Measurements from ENCODE around the gene NOC3L.
"Not testable (repeated sequence)": the region's sequence is repeated elsewhere in the genome, so short reads cannot be mapped to it uniquely, and the experiment has no call there.

The NOC3L gene

GRCh38 chr10:94362360-94363250, at the start of gene NOC3L:
Gene NOC3L (minus strand): TSS chr10:94362939. CDS start chr10:94362838, 101 bp downstream.
- in situ Hi-C loops (cut with MboI; ENCODE audit: low sequenced_read_pairs), result no loop called here

GRCh38 chr10:94412449-94412848, 49.7 kb upstream of the NOC3L start:
- in situ Hi-C loops (cut with MboI; ENCODE audit: low sequenced_read_pairs), result no loop called here

- in situ Hi-C loops (cut with MboI; ENCODE audit: low sequenced_read_pairs), result no loop called here
These were observed 48.6 kb upstream of the NOC3L start for GRCh38 chr10:94411304-94411703.

- in situ Hi-C loops (cut with MboI; ENCODE audit: low sequenced_read_pairs), result no loop called here
These were observed 46.4 kb upstream of the NOC3L start for GRCh38 chr10:94409021-94409657.

- in situ Hi-C loops (cut with MboI; ENCODE audit: low sequenced_read_pairs), result no loop called here
These were observed 44.9 kb upstream of the NOC3L start for GRCh38 chr10:94407668-94408067.

GRCh38 chr10:94405406-94405805, 42.7 kb upstream of the NOC3L start:
- in situ Hi-C loops (cut with MboI; ENCODE audit: low sequenced_read_pairs), result no loop called here

- in situ Hi-C loops (cut with MboI; ENCODE audit: low sequenced_read_pairs), result no loop called here
These were observed 40.9 kb upstream of the NOC3L start for GRCh38 chr10:94403380-94404213.

GRCh38 chr10:94402843-94403379, 40.2 kb upstream of the NOC3L start:
- in situ Hi-C loops (cut with MboI; ENCODE audit: low sequenced_read_pairs), result no loop called here

GRCh38 chr10:94402204-94402842, 39.6 kb upstream of the NOC3L start, which contains the start of gene TBC1D12:
Gene TBC1D12 (plus strand): TSS chr10:94402541. CDS start chr10:94402614, 73 bp downstream.
- in situ Hi-C loops (cut with MboI; ENCODE audit: low sequenced_read_pairs), result no loop called here

GRCh38 chr10:94398762-94399161, 36.0 kb upstream of the NOC3L start:
- in situ Hi-C loops (cut with MboI; ENCODE audit: low sequenced_read_pairs), result no loop called here

- in situ Hi-C loops (cut with MboI; ENCODE audit: low sequenced_read_pairs), result no loop called here
These were observed 35.0 kb upstream of the NOC3L start for GRCh38 chr10:94397549-94398370.

GRCh38 chr10:94392117-94392516, 29.4 kb upstream of the NOC3L start:
- in situ Hi-C loops (cut with MboI; ENCODE audit: low sequenced_read_pairs), result not testable (repeated sequence)

GRCh38 chr10:94385733-94386132, 23.0 kb upstream of the NOC3L start:
- in situ Hi-C loops (cut with MboI; ENCODE audit: low sequenced_read_pairs), result not testable (repeated sequence)

GRCh38 chr10:94383530-94383929, 20.8 kb upstream of the NOC3L start:
- in situ Hi-C loops (cut with MboI; ENCODE audit: low sequenced_read_pairs), result no loop called here

GRCh38 chr10:94376865-94377264, 14.1 kb upstream of the NOC3L start:
- in situ Hi-C loops (cut with MboI; ENCODE audit: low sequenced_read_pairs), result no loop called here

- in situ Hi-C loops (cut with MboI; ENCODE audit: low sequenced_read_pairs), result no loop called here
These were observed 12.6 kb upstream of the NOC3L start for GRCh38 chr10:94375374-94375773.

- in situ Hi-C loops (cut with MboI; ENCODE audit: low sequenced_read_pairs), result no loop called here
These were observed 7.8 kb upstream of the NOC3L start for GRCh38 chr10:94370501-94370900.

- in situ Hi-C loops (cut with MboI; ENCODE audit: low sequenced_read_pairs), result no loop called here
These were observed 3.6 kb upstream of the NOC3L start for GRCh38 chr10:94366382-94366781.

- in situ Hi-C loops (cut with MboI; ENCODE audit: low sequenced_read_pairs), result no loop called here
These were observed 1.7 kb upstream of the NOC3L start for GRCh38 chr10:94364482-94364881.

GRCh38 chr10:94363251-94363565, 469 bp upstream of the NOC3L start:
- in situ Hi-C loops (cut with MboI; ENCODE audit: low sequenced_read_pairs), result no loop called here

Data from HL-60/S4 (cell line).